Fibroblast of lung (primary cell): ENCODE data around the gene SCOC.

ENCODE experiments used
- CTCF ChIP-seq, 2 donors: IDR thresholded peaks in 1 of 2; conservative IDR thresholded peaks in 1 of 2; 1 replicate in 1 of 2; 2 replicates in 1 of 2; pipeline ENCODE4 v1.5.1; 2011 to 2012; ENCODE audit warnings: low read length in 2 of 2, control low read depth in 1 of 2, inconsistent platforms in 1 of 2, low read depth in 1 of 2, mild to moderate bottlenecking in 1 of 2
- EZH2 ChIP-seq: IDR thresholded peaks from 2 replicates; pipeline ENCODE4 v1.5.1; 2012; ENCODE audit warnings: low read length, control low read depth, mild to moderate bottlenecking; ENCODE audit errors: missing control alignments

GRCh38 chr4:140363051-140363450 lies 10.4 kb upstream of the SCOC start:
- TF ChIP-seq CTCF (conservative IDR thresholded peaks at IDR 0.05 in 1 of 2, IDR thresholded peaks at IDR 0.05 in 1 of 2; ENCODE audit: low read depth in 1 of 2, low read length in 2 of 2) (no peak), EZH2 (no peak)
